Measurements from ENCODE around the gene SELENOK.

- TF ChIP-seq EZH2 (IDR thresholded peaks at IDR 0.05) = no peak
- TF ChIP-seq, protein P1, sequence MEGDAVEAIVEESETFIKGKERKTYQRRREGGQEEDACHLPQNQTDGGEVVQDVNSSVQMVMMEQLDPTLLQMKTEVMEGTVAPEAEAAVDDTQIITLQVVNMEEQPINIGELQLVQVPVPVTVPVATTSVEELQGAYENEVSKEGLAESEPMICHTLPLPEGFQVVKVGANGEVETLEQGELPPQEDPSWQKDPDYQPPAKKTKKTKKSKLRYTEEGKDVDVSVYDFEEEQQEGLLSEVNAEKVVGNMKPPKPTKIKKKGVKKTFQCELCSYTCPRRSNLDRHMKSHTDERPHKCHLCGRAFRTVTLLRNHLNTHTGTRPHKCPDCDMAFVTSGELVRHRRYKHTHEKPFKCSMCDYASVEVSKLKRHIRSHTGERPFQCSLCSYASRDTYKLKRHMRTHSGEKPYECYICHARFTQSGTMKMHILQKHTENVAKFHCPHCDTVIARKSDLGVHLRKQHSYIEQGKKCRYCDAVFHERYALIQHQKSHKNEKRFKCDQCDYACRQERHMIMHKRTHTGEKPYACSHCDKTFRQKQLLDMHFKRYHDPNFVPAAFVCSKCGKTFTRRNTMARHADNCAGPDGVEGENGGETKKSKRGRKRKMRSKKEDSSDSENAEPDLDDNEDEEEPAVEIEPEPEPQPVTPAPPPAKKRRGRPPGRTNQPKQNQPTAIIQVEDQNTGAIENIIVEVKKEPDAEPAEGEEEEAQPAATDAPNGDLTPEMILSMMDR (IDR thresholded peaks at IDR 0.05) = no peak
Measured at GRCh38 chr3:53858096-53858741, 33.4 kb downstream of the SELENOK start.
